ENCODE results near the gene DDX39B. TPM values are rescaled to one million over a fixed set of nuclear protein-coding genes. Genes with fewer than 3 reads are reported as not detected.

The DDX39B gene
- total and polyA plus RNA-seq, 9 of the 15 experiments (the other 6 are each of a cell fraction or from before 2014, with no cell fraction given), result 479 to 869 (median 592) TPM

- TF ChIP-seq CHD7 (IDR thresholded peaks at IDR 0.05; ENCODE audit: low read depth, low read length) (no peak), HMG20A (CRISPR knock-in tag; conservative IDR thresholded peaks at IDR 0.05) (no peak), ARID3B (CRISPR knock-in tag; IDR thresholded peaks at IDR 0.05; ENCODE audit: borderline replicate concordance) (no peak), SMAD4 (CRISPR knock-in tag; conservative IDR thresholded peaks at IDR 0.05) (no peak), CBFA2T3 (IDR thresholded peaks at IDR 0.05) (peak; percentile 56), ATF1 (CRISPR knock-in tag; IDR thresholded peaks at IDR 0.05) (no peak), ATF1 (tag; IDR thresholded peaks at IDR 0.05) (no peak), MAZ (CRISPR knock-in tag; conservative IDR thresholded peaks at IDR 0.05 in 1 of 2, IDR thresholded peaks at IDR 0.05 in 1 of 2) (0 out of 4 replicates have a peak, but pooled peaks of 1 of the 2 experiments have one; percentile 32), HNRNPL (IDR thresholded peaks at IDR 0.05; ENCODE audit: low read depth, low read length) (no peak), ZNF263 (CRISPR knock-in tag; IDR thresholded peaks at IDR 0.05; ENCODE audit: borderline replicate concordance) (peak; percentile 51; the same call in 1 of the 2 replicates), XRCC5 (IDR thresholded peaks at IDR 0.05; ENCODE audit: low read depth, low read length) (0 out of 2 replicates have a peak, but pooled peaks have one; percentile 9), MAX (CRISPR knock-in tag; IDR thresholded peaks at IDR 0.05) (peak; percentile 44; the same call in 1 of the 2 replicates)
Measured at GRCh38 chr6:31588871-31589650, 47.3 kb upstream of the DDX39B start (continued).
